Prostate gland (tissue), 2 donors: ENCODE data around the gene LIN37. TPM values are rescaled to one million over a fixed set of nuclear protein-coding genes. Genes with fewer than 3 reads are reported as not detected.

Experiments used
- DNase-seq: peaks from one replicate; pipeline ENCODE4 v3.0.0-alpha.2; 2019; ENCODE audit warnings: low spot score
- H3K27ac ChIP-seq, 2 donors: fragments of 200-600 bp; sonication (generic); 2 replicates each; pipeline ENCODE4 v1.5.1; 2017 to 2019
- H3K27me3 ChIP-seq: fragments of 200-600 bp; sonication (generic); replicated peaks from 2 replicates; pipeline ENCODE4 v1.5.1; 2019; ENCODE audit not compliant: insufficient read depth
- H3K36me3 ChIP-seq, 2 donors: fragments of 200-600 bp; sonication (generic); 1 replicate in 1 of 2; 2 replicates in 1 of 2; pipeline versions ENCODE4 v1.5.1 to v1.8.1; 2017 to 2019
- H3K4me1 ChIP-seq: fragments of 200-600 bp; sonication (generic); replicated peaks from 2 replicates; pipeline ENCODE4 v1.5.1; 2019
- H3K4me3 ChIP-seq, 2 donors: fragments of 200-600 bp; sonication (generic); 2 replicates each; pipeline ENCODE4 v1.5.1; 2017 to 2019
- H3K9me3 ChIP-seq: fragments of 200-600 bp; sonication (generic); 2 replicates; pipeline ENCODE4 v1.5.1; 2017
- CTCF ChIP-seq, 4 experiments: fragments of 200-600 bp in 2 of 4; fragments of 450-650 bp in 2 of 4; sonication (generic) in 2 of 4; IDR thresholded peaks; 1 replicate in 3 of 4; 2 replicates in 1 of 4; pipeline ENCODE4 v1.5.1; 2016 to 2019; ENCODE audit warnings: antibody characterized with exemption in 4 of 4, mild to moderate bottlenecking in 2 of 4, moderate library complexity in 2 of 4
- POLR2A ChIP-seq: fragments of 450-650 bp; IDR thresholded peaks from one replicate; pipeline ENCODE4 v1.6.1; 2016; ENCODE audit warnings: antibody characterized with exemption, mild to moderate bottlenecking
- POLR2AphosphoS5 ChIP-seq: sonication (generic); formaldehyde crosslinking; IDR thresholded peaks from one replicate; pipeline ENCODE4 v1.6.1; 2017; ENCODE audit warnings: antibody characterized with exemption
- WGBS: methylation state at CpG from one replicate; pipeline ENCODE4 v1.1.5; 2018; 5-methylcytosine and 5-hydroxymethylcytosine counted together
- intact Hi-C: fragments of 100-400 bp; cut with DNase I; formaldehyde crosslinking; loops from one replicate; pipeline ENCODE4 v1.14.2; 2022
- total RNA-seq, 2 donors: library from RNA; depleted of rRNA; stranded (reverse); fragments of >200 nt; gene quantifications; one replicate each; pipeline ENCODE4 v1.1.0, GENCODE V29; 2016

Gene LIN37
- total RNA-seq, 2 donors from 2014 or later, result 4.2 to 13.0 TPM

DNA sequence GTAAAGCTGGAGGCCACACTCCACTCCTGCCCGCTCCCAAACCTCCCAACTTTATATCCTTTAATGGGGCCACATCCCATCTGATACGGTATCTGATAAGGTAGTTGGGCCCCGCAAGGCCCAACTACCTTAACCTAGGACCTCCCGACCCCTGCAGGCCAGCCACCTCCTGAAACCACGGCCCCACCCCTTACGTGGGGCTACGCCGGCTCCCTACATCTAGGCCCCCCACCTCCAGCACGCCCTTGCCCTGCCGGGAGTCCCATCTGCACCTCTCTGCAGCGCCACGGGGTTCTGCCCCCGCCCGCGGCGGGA lies 8.3 kb upstream of the LIN37 start:
- TF ChIP-seq POLR2A, result no peak
- no peak for TF ChIP-seq CTCF (IDR thresholded peaks at IDR 0.05)
- no peak for TF ChIP-seq POLR2AphosphoS5
- 2% methylated on average over 16 of the region's 16 CpGs for WGBS
- DNase-seq, result no peak
- H3K27ac ChIP-seq, result peak overlapping the region; percentile 40 to 68
- peak overlapping the region; percentile 39 to 54 for H3K4me3 ChIP-seq
- H3K36me3 ChIP-seq, result peaks cover 8 to 16% of the 10 kb centered on the region in 2 donors
- no peaks in the 10 kb centered on the region for H3K9me3 ChIP-seq
- no peaks in the 10 kb centered on the region for H3K27me3 ChIP-seq
- H3K4me1 ChIP-seq, result peaks cover 3% of the 10 kb centered on the region
- intact Hi-C loops, result loop anchor here (5.0 to 10.0 kb wide), 2 partner anchors 192 to 475 kb away; partner anchors contain the start of genes ZNF146 and ZNF565

DNA sequence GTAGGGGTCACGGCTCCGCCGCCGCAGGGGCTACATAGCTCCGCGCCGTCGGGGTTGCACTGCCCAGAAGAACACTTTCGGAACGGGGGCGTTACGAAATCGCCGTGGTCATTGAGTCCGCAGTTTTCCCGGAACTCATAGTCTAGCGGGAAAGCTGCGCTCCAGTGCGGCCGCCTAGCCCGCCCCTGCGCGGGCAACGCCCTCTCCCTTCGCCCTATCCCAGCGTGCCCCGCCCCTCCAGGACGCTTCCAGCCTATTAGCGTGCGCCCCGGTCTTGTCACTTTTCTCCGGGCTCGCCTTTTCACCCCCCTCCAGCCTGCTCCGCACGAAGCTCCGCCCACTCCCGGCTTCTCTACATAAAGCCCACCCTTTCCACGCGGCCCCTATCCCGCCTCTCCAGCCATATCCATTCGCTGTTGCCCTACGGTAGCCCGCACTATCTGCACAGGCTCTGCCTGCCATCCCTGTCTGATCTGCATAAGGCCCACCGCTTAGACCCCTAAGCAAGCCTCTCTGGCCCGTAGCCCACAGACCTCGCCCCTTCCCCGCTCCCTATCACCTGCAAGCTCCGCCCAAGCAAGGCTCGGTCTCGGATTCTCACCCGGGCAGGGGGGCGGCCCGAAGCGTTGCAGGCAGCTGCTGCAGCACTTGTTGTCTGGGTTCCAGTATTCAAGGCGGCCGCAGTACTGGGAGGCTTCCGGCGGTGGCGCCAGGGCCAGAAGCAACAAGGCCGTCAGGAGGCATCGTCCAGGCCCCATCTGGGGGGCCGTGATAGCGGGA lies 7.8 kb upstream of the LIN37 start:
- intact Hi-C loops, result loop anchor here (5.0 to 10.0 kb wide), 2 partner anchors 192 to 474 kb away; partner anchors contain the start of genes ZNF146 and ZNF565
- H3K27ac ChIP-seq, result peak overlapping the region; percentile 68 to 72
- H3K4me1 ChIP-seq, result peaks cover 3% of the 10 kb centered on the region
- peak overlapping the region; percentile 39 to 54 for H3K4me3 ChIP-seq
- WGBS, result under 1% methylated on average over 60 of the region's 63 CpGs
- peaks cover 8 to 16% of the 10 kb centered on the region in 2 donors for H3K36me3 ChIP-seq
- no peaks in the 10 kb centered on the region for H3K27me3 ChIP-seq
- TF ChIP-seq POLR2A (peak; percentile 19), CTCF (IDR thresholded peaks at IDR 0.05) (no peak), POLR2AphosphoS5 (peak; percentile 86)
- H3K9me3 ChIP-seq, result no peaks in the 10 kb centered on the region
- DNase-seq, result peak; percentile 97

GRCh38 chr19:35741203-35741515 lies 7.2 kb upstream of the LIN37 start:
- Histone ChIP-seq H3K4me1 (peaks cover 6% of the 10 kb centered on the region), H3K27me3 (no peaks in the 10 kb centered on the region), H3K36me3 (peaks cover 8 to 16% of the 10 kb centered on the region in 2 donors), H3K27ac (peak overlapping the region; percentile 68 to 72), H3K9me3 (no peaks in the 10 kb centered on the region), H3K4me3 (peak overlapping the region; percentile 39 to 54)
- WGBS, result 8% methylated on average over 12 of the region's 12 CpGs
- intact Hi-C loops, result loop anchor here (5.0 to 10.0 kb wide), 2 partner anchors 191 to 474 kb away; partner anchors contain the start of genes ZNF146 and ZNF565
- DNase-seq, result no peak
- TF ChIP-seq POLR2A, result no peak
- TF ChIP-seq CTCF (IDR thresholded peaks at IDR 0.05), result no peak
- TF ChIP-seq POLR2AphosphoS5, result no peak

DNA sequence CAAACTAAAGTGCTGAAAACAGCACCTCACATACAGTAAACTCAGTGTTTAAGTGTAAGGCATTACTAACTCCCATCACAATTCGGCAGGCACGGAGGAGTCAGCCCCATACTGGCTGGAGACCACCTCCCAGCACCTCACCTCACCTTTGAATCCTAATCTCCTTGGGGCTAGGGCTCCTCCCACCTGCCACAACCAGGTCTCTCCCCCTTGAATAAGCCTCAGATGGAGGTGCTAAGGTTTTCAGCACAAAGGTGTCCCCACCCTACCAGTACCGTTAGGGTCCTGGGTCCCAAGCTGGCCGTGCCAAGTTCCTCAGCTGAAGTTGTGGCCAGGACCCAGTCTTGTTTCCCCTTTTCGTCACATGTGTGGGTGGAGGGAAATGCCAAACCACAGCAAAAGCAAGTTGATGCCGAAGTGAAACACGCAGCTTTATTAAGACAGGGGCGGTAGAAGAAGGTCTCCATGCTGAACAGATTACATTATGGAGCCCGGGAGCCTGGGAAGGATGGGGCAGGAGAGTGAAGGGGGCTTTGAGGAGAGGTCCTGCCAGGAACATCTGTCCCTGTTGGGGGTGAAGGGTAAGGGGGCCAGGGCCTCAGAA lies 6.2 kb upstream of the LIN37 start, which contains the start of gene IGFLR1:
Gene IGFLR1 (minus strand): TSS at position 332 of the 604 bp plus-strand sequence. CDS start 1,272 bp downstream, outside the sequence.
- intact Hi-C loops, result loop anchor here (5.0 to 10.0 kb wide), 2 partner anchors 190 to 473 kb away; partner anchors contain the start of genes ZNF146 and ZNF565
- TF ChIP-seq POLR2A (no peak), CTCF (IDR thresholded peaks at IDR 0.05) (no peak), POLR2AphosphoS5 (no peak)
- peaks cover 8 to 16% of the 10 kb centered on the region in 2 donors for H3K36me3 ChIP-seq
- no peaks in the 10 kb centered on the region for H3K27me3 ChIP-seq
- WGBS, result 79% methylated on average over 9 of the region's 9 CpGs
- peaks cover 11% of the 10 kb centered on the region for H3K4me1 ChIP-seq
- peak within 1 kb of the TSS; percentile 39 to 54 for H3K4me3 ChIP-seq
- peak within 1 kb of the TSS in 1 of 2 donors; percentile 68 for H3K27ac ChIP-seq
- H3K9me3 ChIP-seq, result no peaks in the 10 kb centered on the region
- no peak for DNase-seq
